Hematopoietic multipotent progenitor cell treated with erythropoietin and hydrocortisone succinate and interleukin-3 and kit ligand, for 8 days (in vitro differentiated cells): ENCODE results near the gene CNOT4.
"Not testable (repeated sequence)": the region's sequence is repeated elsewhere in the genome, so short reads cannot be mapped to it uniquely, and the experiment has no call there.

Experiments used
- DNase-seq: peaks from one replicate; pipeline ENCODE4 v3.0.0-alpha.2; 2015

CNOT4 gene

DNA sequence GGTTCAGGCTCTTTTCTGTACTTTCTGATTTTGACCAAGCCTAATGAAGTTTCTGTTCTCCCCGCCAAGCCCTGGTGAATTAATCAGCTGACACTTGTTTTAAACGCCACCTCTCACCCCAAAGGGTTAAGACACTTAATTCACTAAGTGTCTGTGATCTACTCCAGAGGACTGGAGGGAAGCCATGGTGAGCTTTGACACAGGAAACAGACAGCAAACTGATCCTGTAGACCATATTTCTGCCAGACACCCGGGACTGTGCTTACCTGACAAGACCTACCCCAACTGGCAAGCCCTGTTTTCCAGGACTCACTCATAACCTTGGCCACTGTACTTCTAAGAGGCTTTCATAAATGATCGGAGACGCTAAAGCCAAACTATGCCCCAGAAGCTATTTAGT lies 150.3 kb downstream of the CNOT4 start:
- no peak for DNase-seq

DNA sequence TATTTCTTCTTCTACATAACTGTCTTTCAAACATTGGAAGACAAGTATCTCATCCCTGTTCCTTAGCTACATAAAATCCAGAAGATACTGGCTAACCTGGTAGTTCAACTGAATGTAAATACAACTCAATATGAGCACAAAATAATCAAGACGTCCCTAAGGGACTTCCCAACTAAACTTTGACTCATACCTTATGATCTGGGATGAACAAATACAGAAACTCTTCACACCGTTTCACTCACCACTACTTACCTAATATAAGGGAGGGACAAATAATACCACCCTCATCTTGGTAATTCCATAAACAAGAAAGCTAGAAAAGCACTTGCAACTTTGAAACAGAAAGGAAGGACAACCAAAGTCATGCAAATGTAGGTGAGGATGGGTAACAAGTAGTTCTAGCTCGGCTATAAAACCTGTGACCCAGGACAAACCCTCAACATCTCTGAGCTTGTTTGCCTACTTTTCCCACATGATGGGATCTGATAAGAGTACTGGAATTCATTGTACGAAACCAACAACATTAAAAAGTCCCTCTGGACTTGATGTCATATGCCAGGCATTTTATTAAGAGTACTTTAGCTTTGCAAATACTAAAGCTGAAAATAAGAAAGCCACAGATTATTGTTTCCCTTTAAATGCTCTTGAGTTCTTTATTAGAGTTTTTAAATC lies 154.4 kb downstream of the CNOT4 start:
- DNase-seq = no peak

- no peak for DNase-seq
These were observed 156.1 kb downstream of the CNOT4 start for GRCh38 chr7:135353832-135354231.

GRCh38 chr7:135352285-135352684 lies 157.6 kb downstream of the CNOT4 start:
- DNase-seq = no peak

GRCh38 chr7:135351070-135351469 lies 158.8 kb downstream of the CNOT4 start:
- DNase-seq = not testable (repeated sequence)

DNA sequence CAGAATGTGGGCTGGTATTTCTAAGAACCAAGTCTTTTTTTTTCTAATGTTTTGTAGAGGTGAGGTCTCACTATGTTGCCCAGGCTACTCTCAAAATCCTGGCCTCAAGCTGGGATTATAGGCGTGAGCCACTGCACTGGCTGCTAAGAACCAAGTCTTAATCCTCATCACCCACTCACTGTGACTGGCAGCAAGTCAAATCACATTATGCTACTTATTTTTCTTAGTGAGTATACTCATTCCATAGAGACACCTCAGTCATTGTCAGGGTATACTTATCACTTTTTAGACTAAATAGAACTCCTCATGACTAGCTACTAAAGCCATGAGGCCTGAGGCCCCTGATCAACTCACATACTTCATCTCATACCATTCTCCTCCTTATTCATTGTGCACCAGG lies 160.2 kb downstream of the CNOT4 start:
- DNase-seq = no peak

DNA sequence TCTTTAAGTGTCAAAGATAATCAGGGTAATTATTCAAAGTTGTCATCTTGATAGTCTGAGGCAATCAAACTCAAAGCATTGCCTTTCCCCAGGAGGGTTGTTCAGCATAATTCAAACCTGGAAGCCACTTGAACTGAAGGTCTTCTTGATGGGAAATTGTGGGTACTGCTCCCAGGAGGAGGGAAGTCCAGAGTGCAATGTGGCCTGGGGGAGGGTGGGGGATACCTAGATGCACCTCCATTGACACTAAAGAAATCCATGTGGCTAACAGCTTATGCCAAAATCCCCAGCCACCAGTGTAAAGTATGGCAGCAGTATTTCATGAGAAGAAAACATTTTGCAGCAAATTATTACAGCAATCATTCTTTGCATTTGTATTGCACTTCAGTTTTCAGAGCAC lies 161.4 kb downstream of the CNOT4 start:
- DNase-seq = no peak

GRCh38 chr7:135343361-135343760 lies 166.5 kb downstream of the CNOT4 start:
- DNase-seq = no peak

DNA sequence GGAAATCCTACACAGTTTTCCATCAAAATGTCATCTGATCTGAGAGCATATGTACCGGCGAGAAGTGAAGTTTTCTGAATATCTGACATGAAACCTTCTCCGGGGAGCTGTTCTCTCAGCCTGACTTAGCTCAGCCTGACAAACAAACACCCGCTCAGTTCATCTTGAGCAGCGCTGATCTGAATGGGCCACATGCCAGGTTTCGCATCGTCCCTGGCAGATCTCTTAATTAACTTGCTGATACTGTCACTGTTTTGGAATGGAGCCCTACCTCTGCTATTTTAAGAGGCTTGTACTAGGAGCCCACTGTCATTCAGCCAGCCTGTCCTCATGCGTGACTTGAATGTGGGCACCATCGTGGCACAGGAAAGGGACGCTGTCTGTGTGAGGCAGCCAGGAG lies 167.0 kb downstream of the CNOT4 start:
- DNase-seq = no peak

DNA sequence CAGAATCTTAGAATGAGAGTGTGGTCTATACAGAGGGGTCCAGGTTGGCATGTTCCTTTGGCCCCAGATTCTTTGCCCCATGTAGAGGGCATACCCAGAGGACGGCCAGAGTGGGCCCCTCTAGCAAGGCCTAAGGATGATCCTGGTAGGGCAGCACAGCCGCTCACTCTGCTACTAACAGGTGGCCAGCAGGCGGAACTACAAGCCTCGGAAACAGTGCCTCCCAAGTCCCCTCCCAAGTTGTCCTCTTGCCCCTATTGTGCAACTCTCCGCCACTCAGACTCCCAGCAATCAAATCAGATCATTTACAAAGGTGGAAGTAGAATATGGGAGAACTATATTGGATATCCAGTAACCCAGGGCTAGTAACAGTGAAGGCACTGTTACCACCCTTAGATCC lies 168.9 kb downstream of the CNOT4 start:
- DNase-seq = no peak

- peak; percentile 38 for DNase-seq
These were observed 171.8 kb downstream of the CNOT4 start for GRCh38 chr7:135337977-135338550.

DNA sequence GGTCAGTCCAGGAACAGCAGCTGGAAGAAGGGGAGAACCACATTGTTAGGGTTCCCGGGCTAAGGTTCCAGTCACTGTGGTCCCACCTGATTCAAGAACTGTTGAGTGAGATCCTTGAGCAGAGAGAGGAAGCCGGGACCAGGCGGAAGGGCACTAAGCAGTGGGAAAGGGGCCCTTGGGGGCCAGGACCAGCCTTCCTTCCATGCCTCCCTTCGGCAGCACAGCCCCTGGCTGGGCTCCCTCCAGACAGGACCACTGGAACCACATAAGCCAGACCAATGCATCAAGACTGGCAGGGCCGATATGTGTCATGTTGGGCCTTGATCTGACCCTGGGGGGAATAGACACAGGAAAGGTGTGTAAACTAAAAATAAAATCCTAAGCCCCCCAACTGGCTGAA lies 172.4 kb downstream of the CNOT4 start:
- no peak for DNase-seq

DNA sequence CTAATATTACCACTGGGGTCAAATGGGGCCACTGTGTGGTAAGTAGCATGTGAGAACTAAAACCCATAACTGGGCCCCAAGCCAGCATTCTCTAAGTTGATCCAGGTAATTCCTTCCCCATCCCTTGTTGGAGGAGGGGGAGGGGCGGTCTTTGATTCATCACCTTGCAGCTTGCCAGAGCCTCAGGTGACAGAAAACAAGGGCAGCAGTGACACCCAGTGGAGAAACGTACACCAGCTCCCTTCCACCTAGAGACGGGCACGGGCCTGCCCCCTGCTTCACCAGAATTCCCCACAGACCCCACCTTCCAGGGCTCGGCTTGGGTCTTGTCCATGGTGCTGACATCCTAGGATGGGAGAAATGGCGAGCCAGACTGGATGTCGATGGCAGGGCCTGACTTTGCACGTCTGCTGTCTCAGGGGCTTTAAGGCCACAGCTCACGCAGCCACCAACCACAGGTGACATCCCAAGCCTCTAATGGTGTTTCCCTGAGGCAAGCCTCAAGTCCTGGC lies 174.2 kb downstream of the CNOT4 start:
- peak; percentile 46 for DNase-seq

GRCh38 chr7:135334830-135335543 lies 174.9 kb downstream of the CNOT4 start:
- no peak for DNase-seq

GRCh38 chr7:135333946-135334345 lies 176.0 kb downstream of the CNOT4 start:
- no peak for DNase-seq

- no peak for DNase-seq
These were observed 176.7 kb downstream of the CNOT4 start for GRCh38 chr7:135333200-135333599.

DNA sequence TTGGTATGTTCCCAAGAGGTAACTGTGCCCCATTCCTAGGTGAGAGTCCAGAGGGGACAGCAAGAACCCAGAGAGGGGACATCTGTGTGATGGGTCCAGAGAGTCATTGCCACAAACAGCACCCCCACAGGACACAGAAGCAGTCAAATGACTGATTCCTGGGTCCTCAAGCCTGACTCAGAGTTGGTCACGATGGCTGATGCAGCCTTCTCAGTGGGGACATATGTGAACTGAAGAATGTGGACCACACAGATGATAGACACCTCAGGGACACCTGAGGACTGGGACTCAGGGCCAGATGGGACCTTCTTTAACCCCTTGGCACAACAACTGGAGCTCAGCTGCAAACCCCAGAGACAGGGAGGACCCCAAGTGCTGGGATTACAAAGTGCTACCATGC lies 179.8 kb downstream of the CNOT4 start:
- DNase-seq = no peak

DNA sequence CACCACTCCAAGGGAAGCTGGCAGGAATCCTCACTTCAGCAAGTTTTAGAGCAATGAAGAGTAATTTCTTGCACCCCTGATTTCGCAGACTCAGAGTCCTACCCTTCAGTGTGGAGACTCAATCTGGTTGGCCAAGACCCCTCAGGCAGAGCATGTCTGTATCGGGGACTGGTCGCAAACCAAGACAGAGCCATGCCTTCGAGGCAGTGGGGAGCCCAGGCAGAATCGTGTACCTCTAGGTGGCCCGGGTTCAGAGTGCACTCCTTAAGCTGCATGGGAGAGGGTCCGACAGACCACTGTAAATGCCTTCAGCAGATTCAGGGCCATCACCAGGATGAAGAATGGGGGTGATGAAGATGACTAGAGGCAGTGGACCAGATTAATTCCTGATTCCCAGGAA lies 181.4 kb downstream of the CNOT4 start:
- DNase-seq = no peak

DNA sequence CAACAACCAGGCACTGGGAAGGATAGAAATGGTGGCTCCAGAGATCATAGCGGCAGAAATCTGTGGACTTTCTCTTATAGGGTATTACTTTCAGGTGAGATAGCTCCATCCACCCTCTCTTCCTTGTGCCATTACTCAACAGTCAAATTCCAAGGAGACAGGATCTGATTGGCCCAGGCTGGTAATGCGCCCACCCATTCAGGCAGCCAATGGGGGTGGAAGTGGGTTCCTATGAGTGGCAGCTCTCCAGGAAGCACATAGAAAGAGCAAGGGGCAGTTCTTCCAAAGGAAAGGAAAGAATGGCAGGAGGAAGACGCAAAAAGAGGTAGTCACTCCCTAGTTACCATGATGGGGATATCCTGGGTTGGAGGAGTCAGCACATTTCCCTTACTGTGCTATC lies 181.8 kb downstream of the CNOT4 start:
- DNase-seq = no peak

DNA sequence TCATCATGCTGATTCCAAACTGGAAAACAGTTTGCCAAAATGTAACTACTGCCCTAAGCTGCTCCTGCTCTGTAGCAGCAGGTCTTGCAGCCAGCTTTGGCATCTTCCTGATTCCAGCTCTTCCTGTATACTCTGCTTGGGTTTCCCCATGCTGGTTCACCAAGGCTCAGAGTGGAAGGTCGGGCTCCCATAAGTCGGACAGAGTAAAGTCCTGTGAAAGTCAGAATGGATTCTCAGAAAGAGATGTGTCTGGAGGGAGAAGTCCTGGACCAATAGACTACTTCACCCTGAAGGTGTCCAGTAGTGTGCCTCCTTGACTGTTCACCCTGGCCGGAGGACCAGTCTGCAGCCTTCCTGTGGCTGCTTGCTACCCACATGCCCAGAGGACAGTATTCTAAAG lies 182.4 kb downstream of the CNOT4 start:
- DNase-seq = no peak

- no peak for DNase-seq
These were observed 183.1 kb downstream of the CNOT4 start for GRCh38 chr7:135326636-135327280.

DNA sequence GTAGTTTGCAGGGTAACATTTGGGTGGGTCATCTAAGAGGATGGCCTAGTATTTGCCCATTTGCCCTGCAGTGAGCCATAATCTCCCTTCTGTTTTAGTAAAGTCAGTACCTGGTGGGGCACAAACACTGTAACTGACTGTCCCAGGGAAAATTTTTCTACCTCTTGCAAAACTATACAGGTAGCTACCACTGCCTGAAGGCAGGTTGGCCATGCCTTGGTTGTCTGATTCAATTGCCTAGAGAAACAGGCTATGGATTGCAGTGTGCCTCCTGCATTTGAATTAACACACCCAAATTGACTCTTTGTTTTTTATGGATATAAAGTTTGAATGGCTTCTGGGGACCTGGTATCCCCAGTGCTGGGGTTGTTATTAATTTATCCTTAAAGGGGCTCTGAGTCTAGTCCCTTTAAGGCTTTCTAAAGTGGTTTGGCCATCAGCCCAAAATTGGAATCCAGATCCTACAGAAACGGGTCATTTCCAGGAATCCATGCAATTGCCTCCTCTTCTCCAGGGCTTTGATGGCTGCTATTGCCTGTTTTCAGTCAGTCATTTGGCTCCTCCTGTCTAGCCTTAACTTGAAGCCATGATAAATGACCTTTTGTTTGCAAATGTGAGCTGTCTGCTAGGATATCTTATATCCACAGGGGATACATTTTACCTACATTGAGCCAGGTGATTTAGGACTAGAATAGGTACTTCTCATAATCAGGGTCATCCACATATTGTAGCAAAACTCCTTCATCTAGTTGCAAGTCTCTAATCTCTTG lies 187.1 kb downstream of the CNOT4 start:
- no peak for DNase-seq

DNA sequence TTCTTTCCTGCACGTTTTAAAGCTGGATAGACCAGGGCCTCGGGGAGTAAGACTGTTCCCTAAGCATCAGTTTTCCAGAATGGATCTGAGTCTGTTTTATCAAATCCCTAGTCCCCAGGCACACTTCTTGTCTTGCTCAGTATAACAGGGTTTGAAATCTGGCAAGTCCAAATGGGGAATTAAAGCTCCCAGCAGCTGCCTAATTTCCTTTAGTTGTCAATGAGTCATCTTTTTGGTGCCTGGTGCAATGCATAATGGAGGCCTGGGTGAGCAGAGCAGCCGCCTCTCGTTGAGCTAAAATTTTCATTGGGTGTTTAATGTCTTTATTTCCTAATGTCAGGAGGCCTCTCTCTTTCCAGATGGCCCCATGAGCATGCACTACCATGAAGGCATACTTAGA lies 188.3 kb downstream of the CNOT4 start:
- no peak for DNase-seq
